ENCODE measurements around the gene EFNB2.

DNA sequence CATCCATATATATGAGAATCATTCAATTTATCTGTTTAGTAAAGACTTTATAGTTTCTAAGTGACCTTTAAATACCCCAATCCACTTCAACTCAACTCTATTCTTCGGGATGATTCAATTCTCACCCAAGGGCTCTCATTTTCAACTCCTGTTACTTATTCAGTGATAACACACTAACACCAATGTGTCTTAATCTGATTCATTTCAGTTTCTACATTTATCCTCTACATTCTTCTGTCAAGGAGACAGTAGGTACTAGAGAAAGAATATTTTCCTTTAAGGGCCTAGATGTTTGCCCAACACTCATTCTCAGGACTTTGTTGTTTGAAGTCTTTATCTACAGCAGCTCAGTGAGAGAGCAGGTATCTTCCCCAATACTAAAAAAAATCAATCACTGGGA is 25.4 kb upstream of the EFNB2 start:
- TF ChIP-seq CTCF (conservative IDR thresholded peaks at IDR 0.05; ENCODE audit: low read length) (no peak), EZH2phosphoT487 (IDR thresholded peaks at IDR 0.05; ENCODE audit: borderline replicate concordance, low read depth, low read length) (no peak)
